GM13977 (cell line): ENCODE measurements around the gene LBH.

Source experiments
- DNase-seq: peaks from one replicate; pipeline ENCODE4 v3.0.0; 2012; ENCODE audit warnings: low spot score
- in situ Hi-C: fragments of 300-500 bp; cut with MboI; formaldehyde crosslinking; loops from one replicate; pipeline ENCODE4 v1.12.0; 2022; ENCODE audit warnings: low sequenced_read_pairs, low pct_unique_long_range_greater_than_20kb, mixed read lengths, inconsistent platforms; ENCODE audit not compliant: unreplicated experiment
- TF ChIP-seq, protein P1 (sequence below): IDR thresholded peaks from 2 replicates; pipeline ENCODE4 v1.5.1; 2012; ENCODE audit warnings: mild to moderate bottlenecking, control low read depth; ENCODE audit not compliant: insufficient read depth; ENCODE audit errors: extremely low read depth, missing control alignments

The LBH gene

GRCh38 chr2:30255026-30255425, 23.7 kb downstream of the LBH start:
- DNase-seq: no peak
- TF ChIP-seq, protein P1, sequence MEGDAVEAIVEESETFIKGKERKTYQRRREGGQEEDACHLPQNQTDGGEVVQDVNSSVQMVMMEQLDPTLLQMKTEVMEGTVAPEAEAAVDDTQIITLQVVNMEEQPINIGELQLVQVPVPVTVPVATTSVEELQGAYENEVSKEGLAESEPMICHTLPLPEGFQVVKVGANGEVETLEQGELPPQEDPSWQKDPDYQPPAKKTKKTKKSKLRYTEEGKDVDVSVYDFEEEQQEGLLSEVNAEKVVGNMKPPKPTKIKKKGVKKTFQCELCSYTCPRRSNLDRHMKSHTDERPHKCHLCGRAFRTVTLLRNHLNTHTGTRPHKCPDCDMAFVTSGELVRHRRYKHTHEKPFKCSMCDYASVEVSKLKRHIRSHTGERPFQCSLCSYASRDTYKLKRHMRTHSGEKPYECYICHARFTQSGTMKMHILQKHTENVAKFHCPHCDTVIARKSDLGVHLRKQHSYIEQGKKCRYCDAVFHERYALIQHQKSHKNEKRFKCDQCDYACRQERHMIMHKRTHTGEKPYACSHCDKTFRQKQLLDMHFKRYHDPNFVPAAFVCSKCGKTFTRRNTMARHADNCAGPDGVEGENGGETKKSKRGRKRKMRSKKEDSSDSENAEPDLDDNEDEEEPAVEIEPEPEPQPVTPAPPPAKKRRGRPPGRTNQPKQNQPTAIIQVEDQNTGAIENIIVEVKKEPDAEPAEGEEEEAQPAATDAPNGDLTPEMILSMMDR: no peak
- in situ Hi-C loops: no loop called here

DNA sequence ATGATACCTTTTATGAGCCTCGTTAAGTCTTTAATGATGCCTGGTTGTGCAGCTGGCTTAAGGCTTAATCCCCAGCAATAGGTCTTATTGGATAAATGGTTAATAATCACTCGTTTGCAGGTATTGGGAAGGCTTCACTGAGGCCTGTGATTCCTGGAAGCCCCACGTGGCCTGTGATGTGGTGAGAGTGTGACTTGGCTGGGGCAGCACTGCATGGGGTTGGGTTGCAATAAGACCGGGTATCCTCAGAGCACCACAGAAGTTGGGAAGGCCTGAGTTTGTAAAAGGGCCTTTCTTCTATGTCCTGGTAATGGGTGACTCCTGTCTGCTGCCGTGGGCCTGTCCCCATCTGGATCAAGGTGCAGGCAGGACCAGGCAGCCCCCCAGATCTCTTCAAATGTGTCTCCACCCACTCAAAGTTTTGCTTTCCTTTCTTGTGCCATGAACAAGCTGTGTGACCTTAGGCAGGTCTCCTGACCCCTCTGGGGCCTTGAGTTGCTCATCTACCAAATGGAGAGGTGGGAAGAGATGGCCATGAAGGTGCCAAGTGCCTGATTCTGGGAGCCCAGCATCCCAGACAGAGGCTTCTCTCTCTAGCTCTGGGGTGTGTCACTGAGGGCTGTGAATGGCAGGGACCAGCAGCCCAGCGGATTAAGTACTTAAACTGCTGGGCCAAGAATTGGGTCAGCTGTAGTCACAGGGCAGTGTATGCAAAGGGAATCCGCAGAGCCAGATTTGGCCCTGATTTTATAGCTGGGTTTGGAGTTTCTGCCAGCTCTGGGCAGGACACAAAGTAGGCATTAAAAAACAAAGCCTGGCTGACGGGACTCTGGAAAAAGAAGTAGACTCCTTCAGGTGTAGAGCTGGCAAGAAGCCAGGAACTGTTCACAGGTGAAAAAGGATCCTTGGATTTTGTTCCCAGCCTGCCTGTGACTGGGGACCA, 24.4 kb downstream of the LBH start:
- no peak for DNase-seq
- in situ Hi-C loops: no loop called here
- TF ChIP-seq, protein P1: no peak

GRCh38 chr2:30257266-30258214, 26.2 kb downstream of the LBH start:
- no peak for DNase-seq
- in situ Hi-C loops: no loop called here
- TF ChIP-seq, protein P1: no peak

GRCh38 chr2:30259071-30259470, 27.7 kb downstream of the LBH start:
- in situ Hi-C loops: no loop called here
- TF ChIP-seq, protein P1: no peak
- no peak for DNase-seq

- no peak for DNase-seq
- TF ChIP-seq, protein P1: no peak
- in situ Hi-C loops: no loop called here
Measured at GRCh38 chr2:30259827-30260679, 28.7 kb downstream of the LBH start.

DNA sequence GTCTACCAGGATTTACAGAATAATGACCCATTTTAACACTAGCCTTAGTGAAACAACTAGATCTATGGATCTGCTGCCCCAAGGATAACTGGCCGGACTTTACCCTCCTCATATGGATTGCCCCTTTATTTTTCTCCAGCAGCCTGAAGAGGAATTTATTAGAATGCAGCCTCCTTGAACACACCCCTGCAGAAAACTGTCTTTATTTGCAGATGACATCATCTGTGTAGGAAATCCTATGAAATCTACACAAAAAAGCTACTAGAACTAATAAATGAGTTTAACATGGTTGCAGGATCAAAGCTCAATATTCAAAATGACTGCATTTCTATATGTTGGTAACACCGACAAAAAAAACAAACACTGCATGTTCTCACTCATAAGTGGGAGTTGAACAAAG, 29.6 kb downstream of the LBH start:
- DNase-seq: no peak
- TF ChIP-seq, protein P1: no peak
- in situ Hi-C loops: no loop called here
